Measurements from ENCODE around the gene MOSMO.

DNA sequence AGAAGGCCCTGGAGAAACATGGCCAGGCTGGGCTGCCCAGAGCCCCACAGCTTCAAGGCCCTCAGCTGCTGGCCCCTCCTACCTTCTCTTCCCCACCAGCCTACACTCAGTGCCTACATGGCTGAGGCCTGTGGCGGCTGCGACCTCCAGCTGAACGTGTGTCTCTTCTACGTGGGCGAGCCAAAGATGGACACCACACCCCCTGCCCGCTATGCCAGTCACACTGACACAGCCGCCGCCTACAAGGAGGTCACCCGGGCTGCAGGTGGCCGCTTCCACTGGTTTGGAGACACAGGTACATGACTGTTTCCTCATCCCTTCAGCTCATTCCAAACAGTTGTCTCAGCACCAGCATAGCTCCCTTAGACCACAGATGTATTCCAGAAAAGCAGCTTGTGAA lies 124.9 kb downstream of the MOSMO start:
- TF ChIP-seq ZNF232 (CRISPR knock-in tag; IDR thresholded peaks at IDR 0.05), result no peak
- no peak for TF ChIP-seq PRDM10 (IDR thresholded peaks at IDR 0.05; ENCODE audit: partially characterized antibody)
- no peak for TF ChIP-seq SMARCC2 (IDR thresholded peaks at IDR 0.05; ENCODE audit: low read depth)
- no peak for TF ChIP-seq ZBTB7A (IDR thresholded peaks at IDR 0.05; ENCODE audit: borderline replicate concordance, control insufficient read depth, low read depth, low read length)
- TF ChIP-seq CTCF (IDR thresholded peaks at IDR 0.05 in 2 of 3, conservative IDR thresholded peaks at IDR 0.05 in 1 of 3; ENCODE audit: insufficient read depth in 2 of 3, low read depth in 1 of 3, low read length in 3 of 3), result no peak
- TF ChIP-seq, protein P1, sequence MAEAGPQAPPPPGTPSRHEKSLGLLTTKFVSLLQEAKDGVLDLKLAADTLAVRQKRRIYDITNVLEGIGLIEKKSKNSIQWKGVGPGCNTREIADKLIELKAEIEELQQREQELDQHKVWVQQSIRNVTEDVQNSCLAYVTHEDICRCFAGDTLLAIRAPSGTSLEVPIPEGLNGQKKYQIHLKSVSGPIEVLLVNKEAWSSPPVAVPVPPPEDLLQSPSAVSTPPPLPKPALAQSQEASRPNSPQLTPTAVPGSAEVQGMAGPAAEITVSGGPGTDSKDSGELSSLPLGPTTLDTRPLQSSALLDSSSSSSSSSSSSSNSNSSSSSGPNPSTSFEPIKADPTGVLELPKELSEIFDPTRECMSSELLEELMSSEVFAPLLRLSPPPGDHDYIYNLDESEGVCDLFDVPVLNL (CRISPR knock-in tag; IDR thresholded peaks at IDR 0.05; ENCODE audit: low read depth), result no peak
- TF ChIP-seq POLR2AphosphoS5 (IDR thresholded peaks at IDR 0.05; ENCODE audit: control insufficient read depth, insufficient read depth, low read depth, low read length), result no peak
- TF ChIP-seq, protein P2, sequence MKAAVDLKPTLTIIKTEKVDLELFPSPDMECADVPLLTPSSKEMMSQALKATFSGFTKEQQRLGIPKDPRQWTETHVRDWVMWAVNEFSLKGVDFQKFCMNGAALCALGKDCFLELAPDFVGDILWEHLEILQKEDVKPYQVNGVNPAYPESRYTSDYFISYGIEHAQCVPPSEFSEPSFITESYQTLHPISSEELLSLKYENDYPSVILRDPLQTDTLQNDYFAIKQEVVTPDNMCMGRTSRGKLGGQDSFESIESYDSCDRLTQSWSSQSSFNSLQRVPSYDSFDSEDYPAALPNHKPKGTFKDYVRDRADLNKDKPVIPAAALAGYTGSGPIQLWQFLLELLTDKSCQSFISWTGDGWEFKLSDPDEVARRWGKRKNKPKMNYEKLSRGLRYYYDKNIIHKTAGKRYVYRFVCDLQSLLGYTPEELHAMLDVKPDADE (conservative IDR thresholded peaks at IDR 0.05; ENCODE audit: control insufficient read depth, low read depth, low read length), result no peak
